Stimulated activated CD4-positive, alpha-beta T cell treated with anti-CD3 and anti-CD28 coated beads, Interleukin-1b, Interleukin-23, amount 100 ng/mL, for 1 hour (primary cell): Measurements from ENCODE around the gene GREB1L.
"Not testable (repeated sequence)": the region's sequence is repeated elsewhere in the genome, so short reads cannot be mapped to it uniquely, and the experiment has no call there.

Source experiments
- DNase-seq, 2 donors: peaks; one replicate each; pipeline ENCODE4 v3.0.0-alpha.2; 2020; ENCODE audit warnings: low read depth in 2 of 2

GREB1L gene

DNA sequence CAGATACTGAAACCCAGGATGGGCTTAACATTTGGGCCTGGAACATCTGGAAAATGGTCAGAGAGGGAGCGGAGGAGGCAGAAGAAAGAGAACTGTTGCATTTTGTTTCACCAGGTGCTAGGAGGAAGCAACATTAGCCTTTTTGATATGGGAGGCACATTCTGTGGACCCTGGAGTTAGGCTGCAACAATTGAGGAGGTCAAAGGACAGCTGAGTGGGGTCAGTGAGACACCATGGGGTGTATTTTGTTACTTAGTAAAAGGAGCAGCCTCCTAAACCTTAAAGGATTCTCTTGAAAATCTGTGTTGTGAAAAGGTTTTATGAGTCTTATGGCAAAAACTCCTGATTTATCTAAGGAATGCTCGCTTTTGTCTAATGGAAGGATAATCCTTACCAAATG, 124.9 kb downstream of the GREB1L start:
- DNase-seq = no peak

GRCh38 chr18:21369146-21369545, 127.1 kb downstream of the GREB1L start:
- no peak for DNase-seq

- DNase-seq = not testable (repeated sequence)
Observed at GRCh38 chr18:21369597-21369996, 127.6 kb downstream of the GREB1L start.

DNA sequence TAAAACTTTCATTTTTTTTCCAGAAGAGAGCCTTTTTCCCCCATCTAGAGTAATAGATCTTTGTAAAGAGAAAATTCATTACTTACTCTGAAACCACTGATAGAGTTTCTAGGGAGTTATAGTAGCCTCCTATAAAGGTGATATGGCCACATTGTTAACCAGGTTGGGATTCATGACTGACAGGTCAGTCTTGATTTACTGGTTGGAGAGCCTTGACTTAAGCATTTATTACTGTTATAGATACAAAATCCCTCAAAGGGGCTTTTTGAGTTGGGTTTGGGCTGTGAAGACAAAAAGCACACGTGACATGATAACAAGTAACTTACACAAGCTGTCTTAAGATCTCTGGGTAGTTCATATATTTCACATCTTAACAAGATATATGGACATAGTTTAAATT, 141.0 kb downstream of the GREB1L start:
- DNase-seq = no peak

DNA sequence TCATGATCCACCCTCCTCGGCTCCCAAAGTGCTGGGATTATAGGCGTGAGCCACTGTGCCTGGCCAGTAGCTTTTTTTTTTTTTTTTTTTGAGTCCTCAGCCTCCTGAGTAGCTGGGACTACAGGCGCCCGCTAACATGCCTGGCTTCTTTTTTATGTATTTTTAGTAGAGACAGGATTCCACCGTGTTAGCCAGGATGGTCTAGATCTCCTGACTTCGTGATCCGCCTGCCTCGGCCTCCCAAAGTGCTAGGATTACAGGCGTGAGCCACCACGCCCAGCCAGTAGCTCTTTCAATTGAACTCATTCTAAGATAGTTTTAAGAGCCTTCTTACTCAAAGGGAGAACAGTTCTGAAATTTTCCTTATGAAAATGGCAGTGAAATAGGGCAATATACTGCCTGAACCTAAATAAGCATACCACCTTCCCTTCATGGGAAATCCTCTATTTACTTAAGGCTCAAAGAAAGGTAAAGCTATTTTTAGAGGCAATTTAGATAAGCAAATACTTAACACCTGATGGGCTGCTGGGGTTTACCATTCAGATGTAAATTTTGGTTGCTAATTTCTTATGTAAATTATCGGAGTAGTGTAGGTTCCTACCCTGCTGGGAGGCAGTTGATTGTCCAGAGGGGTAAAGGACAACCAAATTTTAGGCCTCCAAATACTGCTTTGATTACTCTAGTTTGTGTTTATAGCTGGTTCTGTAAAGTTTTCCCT, 144.7 kb downstream of the GREB1L start:
- no peak for DNase-seq

DNA sequence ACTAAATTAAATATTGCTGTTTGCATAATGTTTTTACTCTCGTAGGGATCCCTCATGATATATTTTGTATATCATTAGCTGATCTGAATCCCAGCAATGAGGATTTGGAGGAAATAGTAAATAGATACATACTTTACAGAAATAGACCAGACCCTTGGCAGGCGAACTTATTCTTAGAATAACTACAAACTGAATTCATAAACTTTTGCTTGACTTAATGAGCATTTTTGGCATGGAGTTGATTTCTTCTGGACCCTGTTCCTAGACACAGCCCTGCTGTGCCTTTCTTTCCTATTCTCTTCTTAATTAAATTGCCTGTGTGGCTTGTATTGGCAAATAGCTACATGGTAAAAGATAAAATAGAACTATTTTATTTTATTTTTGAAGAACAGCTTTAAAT, 145.9 kb downstream of the GREB1L start:
- DNase-seq = no peak

DNA sequence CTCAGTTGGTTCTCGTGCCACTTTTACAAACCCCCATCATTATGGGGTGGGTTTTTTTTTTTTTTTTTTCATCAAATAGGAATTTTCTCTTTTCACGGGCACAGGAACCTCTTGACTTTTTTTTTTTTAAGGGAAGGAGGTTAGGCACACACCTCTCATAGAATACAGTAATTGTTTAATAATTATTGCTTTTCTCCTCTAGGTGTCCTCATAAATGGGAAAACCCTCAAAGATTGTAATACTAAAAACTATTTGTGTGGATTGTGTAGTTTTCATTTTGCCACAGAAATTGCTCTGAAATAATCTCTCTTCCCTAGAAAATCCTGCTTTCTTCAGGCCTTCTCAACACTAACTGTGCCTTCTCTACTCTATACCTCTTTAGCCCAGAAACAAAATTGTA, 147.3 kb downstream of the GREB1L start:
- DNase-seq = no peak

GRCh38 chr18:21389903-21390302, 147.9 kb downstream of the GREB1L start:
- no peak for DNase-seq

GRCh38 chr18:21391074-21391673, 149.1 kb downstream of the GREB1L start:
- no peak for DNase-seq

DNA sequence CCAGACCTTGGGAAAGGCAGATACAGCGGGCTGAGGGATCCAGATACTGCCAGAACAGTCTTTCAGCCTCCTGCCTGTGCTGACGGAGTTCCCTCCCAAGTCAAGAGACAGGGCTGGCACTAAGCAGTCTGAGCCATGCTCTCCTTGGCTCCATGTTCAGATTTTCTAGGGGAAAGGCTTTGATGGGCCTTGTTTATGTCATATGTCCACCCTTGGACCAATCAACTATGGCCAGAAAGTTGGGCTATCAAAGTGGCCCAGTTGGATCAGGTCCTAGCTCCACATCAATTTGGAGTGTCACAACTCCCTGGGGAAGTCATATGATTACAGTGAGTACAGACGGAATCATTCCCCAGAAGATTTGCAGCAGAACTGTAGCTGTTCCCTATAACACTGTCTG, 152.0 kb downstream of the GREB1L start:
- DNase-seq = no peak

DNA sequence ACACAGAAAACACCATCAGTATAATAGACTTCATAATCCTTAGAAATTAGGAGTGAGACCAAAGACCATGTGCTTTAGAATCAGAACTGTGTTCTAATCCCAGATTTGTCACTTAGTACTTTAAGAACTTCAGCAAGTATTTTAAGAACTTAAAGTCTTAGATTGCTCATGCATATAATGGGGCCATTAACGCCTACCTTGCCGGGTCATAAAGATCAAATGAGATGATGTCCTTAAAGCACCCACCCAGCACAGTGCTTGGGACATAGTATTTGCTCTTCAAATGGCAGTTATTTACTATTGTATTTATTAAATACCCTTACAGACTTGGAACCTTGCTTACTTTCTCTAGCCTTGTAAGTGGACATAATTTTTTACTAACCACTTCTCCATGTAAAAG, 156.1 kb downstream of the GREB1L start:
- no peak for DNase-seq

DNA sequence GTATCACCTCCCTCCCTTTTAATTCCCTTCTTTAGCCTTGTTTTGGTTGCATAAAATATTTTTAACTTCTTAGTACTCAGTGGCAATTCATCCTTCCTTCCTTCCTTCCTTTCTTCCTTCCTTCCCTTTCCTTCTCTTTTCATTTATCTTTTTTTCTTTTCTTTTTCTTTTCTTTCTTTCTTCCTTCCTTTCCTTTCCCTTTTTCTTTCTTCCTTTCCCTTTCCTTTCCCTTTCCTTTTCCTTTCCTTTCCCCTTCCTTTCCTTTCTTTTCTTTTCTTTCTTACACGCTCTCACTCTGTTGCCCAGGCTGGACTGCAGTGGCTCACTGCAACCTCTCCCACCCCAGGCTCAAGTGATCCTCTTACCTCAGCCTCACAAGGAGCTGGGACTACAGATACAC, 160.2 kb downstream of the GREB1L start:
- DNase-seq = no peak

DNA sequence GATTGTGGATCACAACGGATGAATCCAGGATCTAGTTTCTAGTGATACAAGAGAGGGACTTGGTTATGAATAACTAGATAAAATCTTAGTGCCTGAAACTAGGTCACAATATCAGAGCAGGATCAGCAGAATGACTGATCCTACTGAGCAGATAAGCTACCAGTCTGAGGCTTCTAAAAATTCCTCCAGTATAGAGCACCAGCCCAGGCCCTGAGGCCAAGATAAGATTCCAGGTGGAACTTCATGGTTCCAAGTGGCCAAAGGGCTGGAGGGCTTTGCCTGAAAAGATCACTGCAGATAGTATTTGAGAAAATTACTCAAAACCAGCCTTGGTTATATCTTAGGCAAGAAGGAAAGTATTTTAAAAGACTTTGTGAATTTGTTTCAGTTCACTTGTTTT, 162.4 kb downstream of the GREB1L start:
- DNase-seq = no peak

GRCh38 chr18:21406116-21406515, 164.1 kb downstream of the GREB1L start:
- no peak for DNase-seq

DNA sequence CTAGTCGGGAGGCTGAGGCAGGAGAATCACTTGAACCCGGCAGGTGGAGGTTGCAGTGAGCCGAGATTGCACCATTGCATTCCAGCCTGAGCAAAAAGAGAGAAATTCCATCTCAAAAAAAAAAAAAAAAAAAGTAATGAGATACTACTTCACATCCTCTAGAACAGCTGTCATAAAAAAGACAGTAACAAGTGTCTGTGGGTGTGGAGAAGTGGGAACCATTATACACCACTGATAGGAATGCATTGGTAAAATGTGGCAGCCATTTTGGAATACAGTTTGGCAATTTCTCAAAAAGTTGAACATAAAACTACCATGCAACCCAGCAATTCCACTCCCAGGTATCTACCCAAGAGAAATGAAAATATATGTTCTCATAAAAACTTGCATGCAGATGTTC, 166.6 kb downstream of the GREB1L start:
- DNase-seq = no peak

DNA sequence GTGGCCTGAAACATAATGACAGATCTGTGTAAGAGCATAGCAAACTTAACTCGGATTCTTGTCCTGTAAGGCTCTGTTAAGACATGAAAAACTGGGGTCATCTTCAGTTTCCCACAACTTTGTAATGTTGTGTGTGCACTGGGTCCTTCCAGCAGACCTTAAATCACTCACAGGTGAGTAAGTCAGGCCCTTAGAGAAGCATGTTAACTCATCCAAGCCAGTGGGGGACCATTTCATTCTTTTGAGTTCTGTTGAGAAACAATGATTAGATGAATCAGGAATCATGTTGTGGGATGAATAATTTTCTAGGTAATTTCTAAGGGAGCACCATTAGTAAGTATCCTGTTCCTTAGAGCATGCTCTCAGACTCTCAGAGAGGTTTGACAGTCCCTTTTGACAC, 191.4 kb downstream of the GREB1L start:
- no peak for DNase-seq

DNA sequence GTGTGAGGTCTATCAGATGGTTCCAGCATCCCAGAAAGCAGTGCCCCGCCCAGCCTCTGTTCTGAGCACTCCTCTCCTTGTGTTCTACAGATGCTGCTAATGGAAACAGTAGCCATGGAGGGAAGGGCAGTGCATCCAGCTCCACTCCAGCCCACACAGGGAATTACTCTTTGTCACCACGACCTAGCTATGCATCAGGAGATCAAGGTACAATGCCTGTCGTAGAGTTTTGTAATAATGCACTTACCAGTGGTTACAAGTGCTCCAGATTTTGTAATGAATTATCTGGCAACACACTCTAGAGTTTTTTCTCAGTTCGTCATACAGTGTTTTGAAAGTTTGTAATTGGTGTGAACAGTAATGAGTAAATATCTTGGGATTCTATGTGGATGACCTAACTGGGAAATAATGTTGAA, 197.4 kb downstream of the GREB1L start:
- no peak for DNase-seq

DNA sequence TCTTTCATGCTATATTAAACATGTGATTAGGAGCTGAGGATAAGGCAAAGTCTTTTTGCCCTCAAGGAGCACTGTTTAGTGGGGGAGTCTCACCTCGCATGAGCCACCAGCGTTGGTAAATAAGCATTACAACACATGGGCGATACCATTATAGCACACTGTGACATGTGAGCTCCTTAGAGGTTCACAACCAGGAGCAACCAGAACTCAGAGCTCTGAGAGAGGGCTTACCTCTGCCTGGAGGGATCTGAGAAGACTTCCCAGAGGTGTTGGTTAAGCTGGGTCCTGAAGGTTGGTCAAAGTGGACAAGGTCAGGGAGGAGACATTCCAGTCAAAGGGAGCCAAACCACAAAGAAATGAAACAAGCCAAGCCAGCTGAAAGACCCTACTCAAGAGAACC, 199.6 kb downstream of the GREB1L start:
- no peak for DNase-seq

- no peak for DNase-seq
Observed at GRCh38 chr18:21443776-21444464, 201.9 kb downstream of the GREB1L start.

GRCh38 chr18:21444465-21445212, 202.6 kb downstream of the GREB1L start:
- DNase-seq = no peak

DNA sequence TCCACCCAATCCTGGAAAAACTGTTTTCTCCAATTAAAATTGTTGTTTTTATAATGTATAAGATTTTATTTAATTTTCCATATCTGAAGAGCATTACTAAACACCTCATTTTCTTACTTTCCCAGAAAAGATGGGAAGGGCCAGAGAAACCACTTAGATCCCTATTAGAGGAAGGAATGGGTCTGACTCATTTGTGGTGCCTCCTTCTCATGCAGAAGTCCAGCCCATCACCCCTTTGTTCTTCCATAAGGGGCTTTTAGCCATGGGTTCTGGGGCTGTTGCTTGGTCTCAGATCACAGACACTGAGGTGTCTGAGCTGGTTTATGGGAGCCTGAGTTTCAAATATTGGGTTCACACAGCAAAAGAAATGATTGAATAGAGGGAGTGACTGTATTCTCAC, 206.3 kb downstream of the GREB1L start:
- DNase-seq = no peak
